Pulmonary artery endothelial cell (primary cell): ENCODE data around the gene CDH20. TPM values are rescaled to one million over a fixed set of nuclear protein-coding genes. Genes with fewer than 3 reads are reported as not detected.

Experiments used
- DNase-seq: peaks from one replicate; pipeline ENCODE4 v3.0.0-alpha.2; 2011; ENCODE audit warnings: low read depth, low spot score
- total RNA-seq: library from RNA; depleted of rRNA; stranded (reverse); fragments of >200 nt; gene quantifications from 2 replicates; pipeline ENCODE4 v1.2.3, GENCODE V29; 2014

Gene CDH20
- total RNA-seq, 1 donor from 2014 or later, result not detected

DNA sequence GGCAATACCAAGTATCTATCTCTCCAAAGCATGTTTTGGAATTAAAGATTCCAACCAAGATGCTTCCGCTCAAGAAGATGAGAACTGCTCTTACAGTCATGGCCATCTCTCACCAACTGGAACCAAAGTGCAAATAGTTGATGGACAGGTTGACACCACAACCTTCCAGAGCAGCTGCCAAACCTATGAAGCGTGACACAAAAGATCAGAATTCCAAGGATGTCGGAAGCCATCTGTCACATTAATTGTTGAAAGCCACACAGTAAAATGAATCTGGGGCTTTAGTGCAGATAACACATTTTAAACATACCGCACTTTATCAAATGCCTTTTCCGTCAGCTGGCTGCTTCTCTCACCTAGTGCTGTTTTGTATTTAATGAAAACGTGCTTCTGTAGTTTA is 195.7 kb downstream of the CDH20 start:
- no peak for DNase-seq

DNA sequence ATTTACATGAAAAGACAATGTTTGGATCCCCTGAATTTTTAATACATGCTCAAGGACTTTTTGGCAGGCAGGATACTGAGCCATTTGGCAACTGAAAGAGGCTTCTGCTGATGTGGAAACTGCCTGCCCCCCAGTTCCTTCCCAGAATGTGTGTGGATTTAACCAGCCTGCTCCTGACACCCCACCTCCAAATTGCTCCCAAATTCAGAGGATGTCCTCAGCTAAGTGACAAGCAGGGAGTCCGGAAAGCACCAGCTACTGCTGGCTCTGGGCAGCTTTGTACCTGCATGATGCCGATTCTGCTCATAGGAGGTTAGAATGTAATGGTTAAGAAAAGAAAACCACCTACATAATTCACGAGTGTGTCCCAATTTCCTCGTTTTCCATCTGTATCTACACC is 197.5 kb downstream of the CDH20 start:
- no peak for DNase-seq

GRCh38 chr18:61531182-61531581 is 198.0 kb downstream of the CDH20 start:
- DNase-seq, result no peak

- no peak for DNase-seq
Measured at GRCh38 chr18:61531891-61532290, 198.7 kb downstream of the CDH20 start.

- DNase-seq, result no peak
Measured at GRCh38 chr18:61535401-61535800, 202.2 kb downstream of the CDH20 start.

DNA sequence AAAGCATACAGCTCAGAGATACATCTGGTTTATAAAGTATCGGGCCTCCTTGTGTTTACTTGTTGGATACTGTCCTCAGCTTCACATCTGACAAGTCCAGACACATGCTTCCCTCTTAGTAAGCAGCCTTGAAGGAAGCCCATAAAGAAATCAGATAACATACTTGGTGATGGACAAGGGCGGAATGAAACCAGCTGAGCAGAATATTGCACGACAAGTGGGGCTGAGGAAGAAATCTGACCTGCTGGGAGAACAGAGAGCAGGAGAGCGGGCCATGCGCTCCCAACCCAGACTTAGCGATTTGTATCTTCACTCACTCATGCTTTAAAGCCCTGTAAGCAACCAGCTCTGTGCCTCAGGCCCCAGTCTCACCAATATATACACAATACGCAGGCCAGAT is 208.4 kb downstream of the CDH20 start:
- no peak for DNase-seq

DNA sequence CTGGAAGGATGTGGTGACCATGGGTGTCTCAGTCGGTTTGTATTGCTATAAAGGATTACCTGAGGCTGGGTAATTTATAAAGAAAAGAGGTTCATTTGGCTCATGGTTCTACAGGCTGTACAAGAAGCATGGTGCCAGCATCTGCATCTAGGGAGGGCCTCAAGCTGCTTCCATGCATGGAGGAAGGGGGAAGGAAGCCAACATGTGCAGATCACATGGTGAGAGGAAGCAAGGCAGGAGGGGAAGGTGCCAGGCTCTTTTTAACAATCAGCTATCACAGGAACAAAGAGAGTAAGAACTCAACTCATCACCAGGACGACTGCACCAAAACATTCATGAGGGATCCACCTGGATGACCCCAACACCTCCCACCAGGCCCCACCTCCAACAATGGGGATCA is 209.4 kb downstream of the CDH20 start:
- DNase-seq, result no peak

DNA sequence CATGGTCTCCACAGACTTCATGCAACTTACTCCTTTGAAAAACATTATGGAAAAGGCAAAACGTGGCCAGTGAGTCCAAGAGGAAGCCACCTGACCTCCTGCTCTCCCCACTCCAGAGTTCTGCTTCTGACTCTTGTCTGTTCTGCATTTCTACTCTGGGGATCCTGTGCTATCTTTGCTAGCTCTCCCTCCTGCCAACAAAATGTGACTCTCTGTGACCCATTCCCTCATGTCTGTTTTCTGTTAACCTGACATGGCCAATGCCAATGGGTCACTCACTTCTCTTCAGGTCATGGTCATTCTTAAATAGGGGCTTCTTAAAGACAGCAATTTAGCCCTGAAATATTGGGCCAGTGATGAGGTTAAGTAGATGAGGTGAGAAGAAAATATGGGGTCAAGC is 210.3 kb downstream of the CDH20 start:
- no peak for DNase-seq

- no peak for DNase-seq
Measured at GRCh38 chr18:61544178-61544577, 210.9 kb downstream of the CDH20 start.

GRCh38 chr18:61545281-61546245 is 212.3 kb downstream of the CDH20 start:
- DNase-seq, result no peak

- no peak for DNase-seq
Measured at GRCh38 chr18:61546590-61546989, 213.4 kb downstream of the CDH20 start.

DNA sequence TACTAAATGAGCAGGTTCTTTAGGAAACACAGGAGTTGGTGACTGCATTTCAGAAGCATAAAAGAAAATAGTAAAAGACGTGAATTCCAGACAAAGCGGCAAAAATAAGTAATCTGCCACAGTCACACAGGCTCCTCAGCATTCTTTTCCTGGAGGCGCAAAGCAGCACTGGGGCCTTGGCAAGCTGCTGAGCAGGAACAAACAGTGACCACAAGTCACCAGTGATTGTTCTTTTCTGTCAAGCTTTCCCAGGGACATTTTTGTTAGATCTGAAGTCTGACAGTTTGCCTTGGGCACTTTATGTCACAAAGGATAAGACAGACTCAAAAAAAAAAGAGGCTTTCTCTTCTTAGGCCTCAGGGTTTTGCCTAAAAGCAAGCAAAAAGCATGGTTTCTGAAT is 216.2 kb downstream of the CDH20 start:
- DNase-seq, result no peak

DNA sequence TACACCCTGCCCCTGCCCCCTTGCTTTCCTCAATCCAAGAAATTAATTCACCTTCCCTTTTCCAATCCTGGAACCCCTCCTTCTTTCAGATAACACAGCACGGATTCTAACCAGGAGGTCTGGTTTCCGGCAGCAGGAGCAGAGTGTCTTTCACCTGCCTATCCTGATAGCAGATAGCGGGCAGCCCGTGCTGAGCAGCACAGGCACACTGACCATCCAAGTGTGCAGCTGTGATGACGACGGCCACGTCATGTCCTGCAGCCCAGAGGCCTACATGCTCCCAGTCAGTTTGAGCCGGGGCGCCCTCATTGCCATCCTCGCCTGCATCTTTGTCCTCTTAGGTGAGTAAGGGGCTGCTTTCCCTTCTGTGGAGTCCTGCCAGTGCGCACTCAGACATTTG is 216.7 kb downstream of the CDH20 start:
- no peak for DNase-seq

DNA sequence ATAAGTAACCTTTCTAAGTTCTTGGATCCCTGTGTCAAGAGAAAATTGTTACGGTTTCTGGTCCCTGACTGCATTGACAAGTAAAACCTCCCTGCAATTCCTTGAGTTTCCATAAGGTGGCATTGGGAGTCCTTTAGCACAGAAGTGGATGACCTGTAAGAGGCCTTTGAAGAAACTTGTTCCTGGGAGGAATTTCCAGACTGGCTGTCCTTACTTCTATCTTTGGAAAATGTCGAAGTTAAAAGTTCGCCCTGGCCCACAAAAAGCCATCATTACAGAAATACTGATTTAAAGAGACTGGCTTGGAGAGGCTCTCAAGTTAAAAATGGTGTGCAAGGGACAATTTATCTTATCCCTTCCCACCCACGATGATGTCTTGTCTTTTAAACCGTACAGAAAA is 218.4 kb downstream of the CDH20 start:
- peak; percentile 73 for DNase-seq

DNA sequence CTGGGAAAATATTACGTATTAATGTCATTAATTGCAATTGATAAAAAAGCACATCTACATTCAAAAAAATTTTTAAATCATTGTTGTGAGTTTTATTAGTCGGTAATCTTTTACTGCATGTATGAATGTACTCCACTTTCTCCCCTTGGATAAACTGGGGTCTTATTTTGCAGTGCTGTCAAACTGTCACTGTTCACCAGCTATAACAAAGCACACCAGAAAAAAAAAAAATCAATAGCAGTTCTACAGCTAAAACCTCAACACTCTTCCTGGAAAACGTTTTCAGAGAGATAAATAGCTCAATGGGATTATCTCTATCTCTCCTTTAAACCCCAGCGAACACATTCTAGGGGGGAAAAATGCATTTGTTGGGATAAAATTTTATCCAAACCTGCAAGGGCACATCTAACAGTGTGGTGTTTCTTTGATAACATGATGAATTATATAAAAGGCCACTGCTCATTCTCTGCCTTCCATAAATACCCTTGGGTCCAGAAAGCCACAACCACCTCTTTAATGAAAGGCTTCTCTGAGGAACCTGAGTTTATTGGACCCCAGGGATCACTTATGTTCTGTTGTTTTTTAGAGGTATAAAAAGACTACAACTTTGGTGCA is 219.9 kb downstream of the CDH20 start:
- no peak for DNase-seq

DNA sequence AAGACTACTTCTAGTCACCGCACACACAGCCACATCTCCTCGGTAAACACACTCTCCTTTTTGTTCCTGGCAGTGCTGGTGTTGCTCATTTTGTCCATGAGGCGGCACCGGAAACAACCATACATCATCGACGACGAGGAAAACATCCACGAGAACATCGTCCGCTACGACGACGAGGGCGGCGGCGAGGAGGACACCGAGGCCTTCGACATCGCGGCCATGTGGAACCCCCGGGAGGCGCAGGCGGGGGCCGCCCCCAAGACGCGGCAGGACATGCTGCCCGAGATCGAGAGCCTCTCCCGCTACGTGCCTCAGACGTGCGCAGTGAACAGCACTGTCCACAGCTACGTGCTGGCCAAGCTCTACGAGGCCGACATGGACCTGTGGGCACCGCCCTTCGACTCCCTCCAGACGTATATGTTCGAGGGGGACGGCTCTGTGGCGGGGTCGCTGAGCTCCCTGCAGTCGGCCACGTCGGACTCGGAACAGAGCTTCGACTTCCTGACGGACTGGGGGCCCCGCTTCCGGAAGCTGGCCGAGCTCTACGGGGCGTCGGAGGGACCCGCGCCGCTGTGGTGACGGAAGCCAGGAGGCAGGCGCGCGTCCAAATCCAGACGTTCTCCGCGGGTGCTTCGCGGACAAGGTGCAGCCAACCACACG is 221.0 kb downstream of the CDH20 start:
- no peak for DNase-seq

DNA sequence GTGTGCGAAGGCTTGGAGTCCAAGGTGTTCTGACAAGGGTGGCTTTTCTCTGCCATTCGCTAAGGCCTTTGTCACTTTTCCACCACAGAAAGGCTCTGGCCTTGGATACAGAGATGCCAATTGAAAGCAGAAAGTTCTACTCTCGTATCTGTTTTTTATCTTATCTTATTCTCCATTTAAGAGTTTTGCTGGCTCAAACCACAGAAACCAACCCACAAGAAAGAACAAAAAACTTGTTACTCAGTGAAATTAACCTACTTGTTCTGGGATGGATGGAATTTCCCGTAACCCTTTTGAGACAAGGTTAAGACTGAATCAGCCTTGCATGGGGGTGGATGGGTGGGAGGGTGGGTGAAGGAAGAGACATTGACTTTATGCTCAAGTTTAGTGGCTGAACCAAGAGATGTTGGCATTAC is 221.7 kb downstream of the CDH20 start:
- DNase-seq, result no peak

- no peak for DNase-seq
Measured at GRCh38 chr18:61556316-61556715, 223.1 kb downstream of the CDH20 start.

GRCh38 chr18:61556862-61557261 is 223.6 kb downstream of the CDH20 start:
- no peak for DNase-seq

- no peak for DNase-seq
Measured at GRCh38 chr18:61569176-61569892, 236.1 kb downstream of the CDH20 start.

GRCh38 chr18:61570070-61570469 is 236.8 kb downstream of the CDH20 start:
- no peak for DNase-seq
